Measurements from ENCODE around the gene PPP1R11. TPM values are rescaled to one million over a fixed set of nuclear protein-coding genes. Genes with fewer than 3 reads are reported as not detected.

Gene PPP1R11
- total and polyA plus RNA-seq, 2 of the 13 experiments (the other 11 are each of a cell fraction or from before 2014, with no cell fraction given), result 32.1 to 58.9 TPM

GRCh38 chr6:30101444-30102413, 34.7 kb downstream of the PPP1R11 start (continued):
- no peak for TF ChIP-seq LCORL (IDR thresholded peaks at IDR 0.05)
- TF ChIP-seq LCORL (CRISPR knock-in tag; IDR thresholded peaks at IDR 0.05), result peak; percentile 66; the same call in 1 of the 2 replicates
- no peak for TF ChIP-seq ZNF101 (CRISPR knock-in tag; IDR thresholded peaks at IDR 0.05; ENCODE audit: borderline replicate concordance, low read depth)
- 0 out of 2 replicates have a peak, but pooled peaks have one; percentile 89 for TF ChIP-seq ZNF256 (CRISPR knock-in tag; conservative IDR thresholded peaks at IDR 0.05)
- TF ChIP-seq PLRG1 (conservative IDR thresholded peaks at IDR 0.05), result no peak
- no peak; the same call in 1 of the 2 replicates for TF ChIP-seq GTF3A (CRISPR knock-in tag; conservative IDR thresholded peaks at IDR 0.05)
- TF ChIP-seq ZNF605 (CRISPR knock-in tag; IDR thresholded peaks at IDR 0.05), result peak; percentile 93
- 0 out of 2 replicates have a peak, but pooled peaks have one; percentile 24 for TF ChIP-seq NCOA1 (CRISPR knock-in tag; IDR thresholded peaks at IDR 0.05)
- no peak for TF ChIP-seq NONO (IDR thresholded peaks at IDR 0.05)
- peak; percentile 26; the same call in 1 of the 2 replicates for TF ChIP-seq NONO (CRISPR knock-in tag; conservative IDR thresholded peaks at IDR 0.05)
- TF ChIP-seq PATZ1 (CRISPR knock-in tag; IDR thresholded peaks at IDR 0.05), result peak; percentile 43
- no peak for TF ChIP-seq RFX1 (IDR thresholded peaks at IDR 0.05)
- no peak for TF ChIP-seq GABPA (IDR thresholded peaks at IDR 0.05; ENCODE audit: low read depth, low read length)
- TF ChIP-seq GABPA (CRISPR knock-in tag; IDR thresholded peaks at IDR 0.05; ENCODE audit: low read depth), result peak; percentile 61
- TF ChIP-seq TBL1XR1 (IDR thresholded peaks at IDR 0.05; ENCODE audit: borderline replicate concordance, low read length, partially characterized antibody), result no peak
- peak; percentile 99 for TF ChIP-seq POLR2AphosphoS5 (IDR thresholded peaks at IDR 0.05; ENCODE audit: low read depth, low read length)
- no peak for TF ChIP-seq SIN3B (IDR thresholded peaks at IDR 0.05; ENCODE audit: low read length)
- no peak; the same call in 1 of the 2 replicates for TF ChIP-seq HCFC1 (IDR thresholded peaks at IDR 0.05; ENCODE audit: low read depth, low read length)
- peak; percentile 67; the same call in 1 of the 2 replicates for TF ChIP-seq ZNF274 (CRISPR knock-in tag; IDR thresholded peaks at IDR 0.05)
- peak; percentile 59; the same call in 1 of the 2 replicates for TF ChIP-seq GMEB1 (CRISPR knock-in tag; IDR thresholded peaks at IDR 0.05; ENCODE audit: borderline replicate concordance)
- no peak for TF ChIP-seq SETDB1 (CRISPR knock-in tag; IDR thresholded peaks at IDR 0.05; ENCODE audit: borderline replicate concordance)
- no peak; the same call in 1 of the 2 replicates for TF ChIP-seq BRCA1 (CRISPR knock-in tag; IDR thresholded peaks at IDR 0.05)
- peak; percentile 62 for TF ChIP-seq PTBP1 (IDR thresholded peaks at IDR 0.05; ENCODE audit: low read depth, low read length, poor library complexity, severe bottlenecking)
- no peak for TF ChIP-seq CENPX (CRISPR knock-in tag; IDR thresholded peaks at IDR 0.05)
- TF ChIP-seq JDP2 (CRISPR knock-in tag; IDR thresholded peaks at IDR 0.05; ENCODE audit: borderline replicate concordance), result no peak
- no peak for TF ChIP-seq CHCHD3 (CRISPR knock-in tag; IDR thresholded peaks at IDR 0.05)
- peak; percentile 70 for TF ChIP-seq RBM39 (IDR thresholded peaks at IDR 0.05; ENCODE audit: low read depth, low read length, poor library complexity, severe bottlenecking)
- TF ChIP-seq ZNF644 (CRISPR knock-in tag; IDR thresholded peaks at IDR 0.05; ENCODE audit: low read depth), result 0 out of 2 replicates have a peak, but pooled peaks have one; percentile 6
- TF ChIP-seq TSC22D2 (CRISPR knock-in tag; IDR thresholded peaks at IDR 0.05; ENCODE audit: borderline replicate concordance), result peak; percentile 22; the same call in 1 of the 2 replicates
